D341Med (cell line): ENCODE data around the gene INPP5A.
"Not testable (repeated sequence)": the region's sequence is repeated elsewhere in the genome, so short reads cannot be mapped to it uniquely, and the experiment has no call there.

ENCODE experiments used
- DNase-seq: peaks from one replicate; pipeline ENCODE4 v3.0.0; 2012; ENCODE audit warnings: low spot score

The INPP5A gene

DNA sequence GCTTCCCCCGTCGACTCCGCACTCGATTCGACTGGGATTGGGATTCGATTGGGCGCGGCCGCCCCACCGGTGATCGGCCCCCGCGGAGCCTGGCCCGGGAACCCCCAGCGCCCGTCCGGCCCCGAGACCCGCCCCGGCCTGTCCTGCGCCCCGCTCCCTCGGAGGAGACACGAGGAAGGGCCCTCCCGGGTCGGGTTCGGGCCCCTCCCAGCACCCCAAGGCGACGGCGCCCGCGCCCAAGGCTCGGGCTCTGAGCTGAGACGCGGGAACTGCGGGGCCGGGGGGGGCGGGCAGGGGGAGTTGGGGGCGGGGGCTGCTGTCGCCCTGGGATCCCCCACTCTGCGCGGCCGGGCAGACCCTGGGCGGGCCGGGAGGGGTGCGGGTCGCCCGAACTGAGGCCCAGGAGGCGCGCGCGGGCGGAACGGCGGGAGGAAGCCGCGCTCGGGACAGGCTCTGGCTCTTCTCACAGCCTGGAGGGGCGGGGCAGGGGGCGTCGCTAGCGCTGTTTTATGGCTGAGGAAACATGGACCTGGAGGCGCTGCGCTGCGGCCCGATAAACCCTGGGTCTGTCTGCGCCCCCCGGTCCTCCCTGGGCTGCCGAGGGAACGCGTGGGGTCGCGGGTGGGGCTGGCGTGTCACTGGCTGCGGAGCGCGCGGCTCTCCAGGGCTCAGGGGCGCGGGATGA, 250.1 kb downstream of the INPP5A start:
- no peak for DNase-seq

DNA sequence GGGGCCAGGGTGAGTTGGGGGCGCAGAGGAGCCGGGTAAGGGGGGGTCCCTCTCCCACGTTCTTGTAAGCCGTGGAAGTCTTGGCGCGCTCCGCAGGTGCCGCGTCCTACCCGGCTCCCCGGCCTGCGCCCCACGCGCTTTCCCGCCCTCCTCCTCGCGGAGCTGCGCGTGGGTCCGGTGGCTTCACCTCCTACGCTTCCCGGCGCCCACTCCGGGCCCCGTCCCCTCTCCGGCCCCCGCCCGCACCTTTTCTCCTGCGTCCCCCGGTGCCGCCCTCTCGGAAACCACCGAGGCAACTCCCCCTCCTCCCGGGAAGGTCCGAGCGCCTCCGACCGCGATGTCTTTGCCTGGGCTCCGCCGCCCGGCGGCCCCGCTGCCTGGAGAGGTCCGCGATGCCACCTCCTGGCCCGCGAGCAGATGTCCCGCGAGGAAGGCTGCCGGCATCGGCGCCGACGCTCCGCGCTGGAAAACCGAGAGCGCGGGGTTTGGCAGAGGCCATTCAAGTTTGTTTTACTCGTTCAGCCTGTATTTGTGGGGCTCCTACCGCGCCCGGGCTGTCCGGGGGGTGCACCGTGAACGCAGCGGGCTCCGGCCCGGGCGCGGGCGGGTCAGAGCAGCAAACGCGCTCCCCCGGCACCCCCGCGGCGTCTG, 250.7 kb downstream of the INPP5A start:
- DNase-seq = no peak

DNA sequence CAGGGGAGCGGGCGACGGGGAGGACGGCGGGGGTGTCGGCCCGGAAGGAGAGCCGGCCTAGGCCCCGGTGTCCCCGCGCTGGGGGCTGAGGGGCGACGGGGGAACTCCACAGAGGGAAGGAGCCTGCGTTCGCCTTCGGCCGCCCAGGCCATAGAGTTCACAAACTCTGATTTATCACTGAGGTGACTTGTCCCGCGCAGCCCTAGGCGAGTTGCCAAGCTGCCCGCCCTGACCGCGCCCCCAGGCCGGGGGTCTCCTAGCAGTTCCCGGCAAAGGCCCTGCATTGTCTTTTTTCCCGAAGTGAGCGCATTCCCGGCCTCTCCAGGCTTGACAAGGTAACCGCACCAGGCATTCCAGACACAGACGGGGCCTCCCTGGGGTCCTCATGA, 251.2 kb downstream of the INPP5A start:
- DNase-seq = no peak

DNA sequence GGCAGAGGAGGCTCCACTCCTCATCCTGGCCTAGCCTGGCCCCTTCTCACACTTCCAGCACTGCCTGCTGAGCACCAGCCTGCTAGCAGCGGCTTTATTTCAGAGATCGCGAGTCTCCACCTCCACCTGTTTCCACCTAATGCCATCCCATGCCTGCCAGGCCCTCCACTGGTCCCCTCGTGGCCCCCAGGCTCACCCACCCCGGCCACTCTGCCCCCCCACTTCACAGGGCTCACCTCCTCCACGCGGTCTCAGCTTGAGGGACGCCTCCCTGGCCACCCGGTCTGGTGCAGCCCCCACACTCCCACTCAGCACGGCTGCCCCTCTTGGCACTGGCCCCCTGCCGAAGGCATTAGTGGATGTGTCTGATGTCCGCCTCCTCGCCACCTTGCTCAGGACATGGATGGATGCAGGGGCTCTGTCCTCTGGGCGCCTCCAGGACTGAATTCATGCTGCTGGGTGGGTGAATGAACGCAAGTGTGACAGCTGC, 252.1 kb downstream of the INPP5A start:
- no peak for DNase-seq

DNA sequence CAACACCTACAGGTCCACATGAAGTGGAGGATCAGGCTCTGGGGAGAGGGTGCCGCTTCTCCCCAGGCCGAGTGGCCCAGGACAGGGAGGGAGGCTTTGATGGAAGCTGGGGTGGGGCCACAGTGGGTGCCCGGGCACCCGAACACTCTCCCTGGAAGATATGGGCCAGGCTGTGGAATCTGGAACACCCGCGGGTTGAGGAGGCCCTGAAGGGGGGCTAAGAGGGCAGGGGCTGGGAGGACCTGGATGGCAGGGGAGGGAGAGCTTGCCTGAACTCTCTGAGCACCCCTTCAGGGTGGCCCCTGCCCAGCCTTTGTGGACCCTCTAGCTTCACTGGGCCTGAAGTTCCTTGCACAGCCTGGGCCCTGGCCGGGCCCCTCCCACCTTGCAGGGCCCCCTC, 252.9 kb downstream of the INPP5A start:
- DNase-seq = no peak

DNA sequence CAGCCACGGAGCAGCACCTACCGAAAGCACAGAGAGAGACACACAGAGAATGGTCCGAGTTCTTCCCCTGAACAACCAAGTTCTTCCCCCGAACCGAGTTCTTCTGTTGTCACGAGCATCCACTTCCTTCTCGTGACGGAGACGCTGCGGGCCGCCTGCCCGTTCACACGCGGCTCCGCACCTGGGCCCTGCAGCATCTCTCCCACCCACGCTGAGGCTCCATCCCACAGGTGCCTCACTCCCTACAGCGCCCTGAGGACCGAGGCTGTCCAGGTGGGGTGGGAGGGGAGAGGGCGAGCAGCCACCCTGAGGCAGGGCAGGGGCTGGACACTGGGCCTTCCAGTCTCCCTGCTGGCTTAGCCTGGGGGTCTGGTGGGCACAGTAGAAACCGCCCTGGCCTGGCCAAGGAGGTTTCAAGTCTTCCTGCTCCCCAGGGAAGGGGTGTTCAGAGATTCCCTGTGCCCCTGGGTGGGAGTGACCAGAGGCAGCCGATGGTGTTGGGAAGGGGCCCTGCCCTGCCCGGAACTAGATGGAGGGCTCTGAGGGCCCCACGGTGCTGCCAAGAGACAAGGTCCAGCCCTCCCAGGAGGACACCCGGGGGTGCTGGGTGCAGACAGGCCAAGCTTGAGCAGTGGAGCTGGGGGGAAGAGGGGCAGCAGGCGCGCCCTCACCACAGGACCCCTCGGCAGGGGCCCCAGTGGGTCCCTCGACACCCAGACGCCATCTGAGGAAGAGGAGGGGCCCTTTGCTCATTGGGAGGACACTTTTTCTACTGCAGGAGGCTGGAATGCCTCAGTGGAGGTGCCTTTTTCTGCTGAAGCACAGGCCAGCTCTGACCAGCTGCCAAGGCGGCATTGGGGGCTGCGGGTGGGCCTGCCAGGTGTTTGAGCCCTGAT, 253.6 kb downstream of the INPP5A start:
- DNase-seq = no peak

DNA sequence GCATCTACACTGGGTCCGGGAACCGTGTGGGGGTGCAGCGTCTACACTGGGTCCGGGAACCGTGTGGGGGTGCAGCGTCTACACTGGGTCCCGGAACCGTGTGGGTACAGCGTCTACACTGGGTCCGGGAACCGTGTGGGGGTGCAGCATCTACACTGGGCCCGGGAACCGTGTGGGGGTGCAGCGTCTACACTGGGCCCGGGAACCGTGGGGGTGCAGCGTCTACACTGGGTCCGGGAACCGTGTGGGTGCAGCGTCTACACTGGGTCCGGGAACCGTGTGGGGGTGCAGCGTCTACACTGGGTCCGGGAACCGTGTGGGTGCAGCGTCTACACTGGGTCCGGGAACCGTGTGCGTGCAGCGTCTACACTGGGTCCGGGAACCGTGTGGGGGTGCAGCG, 254.5 kb downstream of the INPP5A start:
- DNase-seq = not testable (repeated sequence)

DNA sequence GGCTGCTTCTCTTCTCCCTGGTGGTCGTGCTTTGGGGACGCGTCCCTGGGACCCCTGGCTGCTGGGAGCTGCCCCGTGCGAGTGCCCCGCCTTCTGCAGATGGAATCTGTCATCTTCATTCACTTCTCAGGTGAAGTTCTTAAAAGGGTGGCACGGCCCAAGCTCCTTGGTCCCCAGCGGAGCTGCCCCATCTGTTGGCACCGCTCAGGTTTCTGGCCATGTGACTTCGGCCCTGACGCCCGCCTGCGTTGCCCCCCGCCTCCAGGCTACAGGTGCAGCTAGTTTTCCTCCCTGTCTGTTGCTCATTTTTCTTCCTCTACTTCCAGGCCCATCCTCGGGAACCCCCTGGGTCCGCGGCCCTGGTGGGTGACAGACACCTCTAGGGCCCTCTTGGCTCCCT, 255.2 kb downstream of the INPP5A start:
- DNase-seq = no peak

DNA sequence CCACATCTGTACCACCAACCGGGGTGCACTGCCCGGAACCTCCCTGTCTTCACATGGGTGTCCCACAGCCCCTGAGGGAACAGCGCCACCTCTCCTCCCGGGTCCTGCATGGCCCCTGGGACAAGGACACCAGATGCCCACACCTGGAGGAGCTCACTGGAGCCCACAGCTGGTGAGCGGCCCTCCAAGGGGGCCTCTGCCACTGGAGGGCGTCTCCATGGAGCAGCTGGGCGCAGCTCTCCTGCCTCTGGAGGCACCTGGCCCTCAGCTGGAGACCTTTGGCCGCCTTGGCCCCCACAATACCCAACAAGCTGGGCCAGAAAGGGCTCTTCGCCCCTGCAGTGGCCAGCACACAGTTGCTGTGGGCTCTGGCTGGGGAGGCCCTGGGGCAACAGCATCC, 255.6 kb downstream of the INPP5A start:
- DNase-seq = no peak

DNA sequence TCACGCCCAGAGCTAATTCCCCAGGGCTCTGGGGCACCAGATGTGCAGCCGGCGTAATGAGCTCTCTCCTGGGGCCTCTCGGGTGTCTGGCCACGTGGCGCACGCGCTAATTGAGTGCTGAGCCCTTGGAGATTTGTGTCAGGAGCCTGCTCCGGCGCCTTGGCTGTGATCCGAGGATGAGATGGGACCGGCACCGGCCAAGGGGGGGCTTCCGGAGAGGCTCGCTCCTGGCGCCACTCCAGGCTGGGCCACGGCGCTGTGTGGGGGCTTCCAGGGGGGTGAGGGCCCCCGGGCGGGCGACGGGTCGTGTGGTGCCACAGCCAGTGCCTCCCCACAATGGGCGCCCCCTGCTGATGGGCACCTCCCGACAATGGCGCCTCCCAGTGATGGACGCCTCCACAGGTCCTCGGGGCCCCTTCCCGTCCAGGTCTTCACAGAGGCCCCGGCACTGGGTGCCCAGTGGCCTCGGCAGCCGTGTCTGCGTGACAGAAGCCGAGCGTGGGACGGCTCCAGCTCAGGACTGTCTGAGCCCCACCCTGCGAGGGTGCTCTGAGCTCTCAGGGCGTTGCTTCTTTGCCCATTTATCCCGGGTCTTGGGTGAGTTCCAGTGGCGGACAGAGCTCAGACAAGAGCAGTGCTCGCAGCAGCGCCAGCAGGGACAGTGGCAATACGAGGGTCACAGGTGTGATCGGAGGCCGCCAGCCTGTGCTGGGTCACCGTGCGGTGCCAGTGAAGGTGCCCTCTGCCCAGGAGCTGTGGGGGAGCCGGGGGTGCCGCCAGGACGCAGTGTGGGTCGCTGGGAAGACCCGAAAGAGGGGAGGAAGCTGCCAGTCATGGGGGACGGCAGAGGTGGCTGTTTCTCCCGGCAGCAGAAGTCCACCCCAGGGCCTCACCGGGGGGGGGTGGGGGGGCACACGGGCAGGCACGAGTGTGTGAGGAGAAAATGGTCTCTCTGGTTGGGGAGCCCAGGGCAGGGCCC, 256.6 kb downstream of the INPP5A start:
- peak; percentile 82 for DNase-seq

DNA sequence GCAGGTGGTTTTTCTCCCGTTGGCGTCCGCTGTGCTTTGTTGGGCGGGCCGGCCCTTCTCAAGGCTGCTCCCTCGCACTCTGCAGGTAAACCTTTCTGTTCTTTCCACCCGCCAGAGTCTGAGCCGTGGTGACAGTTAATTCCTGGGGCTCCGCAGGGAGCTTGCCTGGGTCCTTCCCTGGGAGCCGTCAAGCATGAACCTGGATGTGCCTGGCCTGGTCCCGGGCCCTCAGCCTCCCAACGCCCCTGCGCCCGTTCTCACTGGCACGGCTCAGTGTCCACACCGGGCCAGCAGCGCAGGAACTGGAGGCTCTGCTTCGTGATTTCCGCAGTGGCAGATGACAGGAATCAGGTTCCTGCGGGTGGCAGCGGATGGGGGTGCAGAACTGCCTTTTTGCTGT, 259.3 kb downstream of the INPP5A start:
- DNase-seq = no peak

DNA sequence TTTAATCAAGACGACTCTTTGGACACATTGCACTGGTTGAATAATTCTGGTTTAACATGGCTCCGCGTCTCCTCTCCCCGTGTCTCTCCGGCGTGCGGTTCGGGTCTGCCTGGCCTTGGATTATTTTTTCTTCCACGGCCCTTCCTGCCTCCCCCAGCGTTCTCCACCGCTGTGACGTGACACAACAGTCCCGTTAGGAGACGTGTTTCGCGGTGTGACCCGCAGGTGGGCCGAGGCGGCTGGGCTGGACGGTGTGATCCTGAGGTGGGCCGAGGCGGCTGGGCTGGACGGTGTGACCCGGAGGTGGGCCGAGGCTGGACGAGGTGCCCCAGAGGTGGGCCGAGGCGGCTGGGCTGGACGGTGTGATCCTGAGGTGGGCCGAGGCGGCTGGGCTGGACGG, 260.4 kb downstream of the INPP5A start:
- not testable (repeated sequence) for DNase-seq

DNA sequence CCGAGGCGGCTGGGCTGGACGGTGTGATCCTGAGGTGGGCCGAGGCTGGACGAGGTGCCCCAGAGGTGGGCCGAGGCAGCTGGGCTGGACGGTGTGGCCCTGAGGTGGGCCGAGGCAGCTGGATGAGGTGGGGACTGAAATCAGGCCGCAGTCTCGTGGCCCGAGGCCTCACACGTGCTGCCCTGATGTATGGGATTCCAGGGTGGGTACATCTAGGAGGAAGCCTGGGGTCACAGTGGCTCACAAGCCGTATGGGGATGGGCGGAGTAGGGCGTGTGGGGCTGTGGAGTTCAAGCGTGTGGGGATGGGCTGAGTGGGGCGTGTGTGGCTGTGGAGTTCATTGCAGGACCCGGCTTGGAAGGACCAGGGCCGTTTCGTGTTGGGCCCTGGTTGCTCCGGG, 260.8 kb downstream of the INPP5A start:
- no peak for DNase-seq

DNA sequence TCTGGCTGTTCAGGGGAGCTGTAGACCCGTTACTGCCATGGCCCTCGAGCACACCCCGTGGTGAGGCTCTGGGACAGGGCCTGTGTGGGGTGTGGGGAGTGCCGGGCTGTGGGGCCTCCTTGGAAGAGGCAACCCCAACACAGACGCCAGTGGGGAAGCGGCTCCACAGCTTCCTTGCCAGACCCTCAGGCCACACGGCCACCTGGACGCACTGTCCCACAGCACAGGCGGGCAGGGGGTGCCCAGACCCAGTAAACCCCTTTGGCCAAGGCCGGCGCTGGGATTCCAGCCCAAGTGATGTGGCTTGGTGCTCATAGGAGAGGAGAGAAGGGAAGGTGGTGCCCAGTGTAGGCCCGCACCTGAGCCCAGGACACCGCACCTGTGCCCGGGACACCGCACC, 261.3 kb downstream of the INPP5A start:
- no peak for DNase-seq

DNA sequence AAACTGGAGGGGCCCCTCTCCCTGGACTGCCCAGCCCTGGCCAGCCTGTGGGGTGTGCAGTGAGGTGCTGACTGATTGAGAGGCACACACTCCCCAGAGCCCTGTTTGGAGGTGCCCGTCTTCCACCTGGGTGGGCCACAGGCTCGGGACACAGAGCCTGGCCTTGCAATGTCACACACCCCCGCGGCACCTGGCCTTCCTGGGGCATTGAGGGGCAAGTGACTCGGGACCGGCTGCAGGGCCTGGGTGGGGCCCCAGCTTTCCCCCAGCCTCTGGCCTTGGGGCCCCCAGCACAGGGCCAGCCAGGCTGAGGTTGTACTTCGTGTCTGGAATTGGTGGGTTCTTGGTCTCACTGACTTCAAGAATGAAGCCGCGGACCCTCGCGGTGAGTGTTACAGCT, 262.3 kb downstream of the INPP5A start:
- DNase-seq = no peak

DNA sequence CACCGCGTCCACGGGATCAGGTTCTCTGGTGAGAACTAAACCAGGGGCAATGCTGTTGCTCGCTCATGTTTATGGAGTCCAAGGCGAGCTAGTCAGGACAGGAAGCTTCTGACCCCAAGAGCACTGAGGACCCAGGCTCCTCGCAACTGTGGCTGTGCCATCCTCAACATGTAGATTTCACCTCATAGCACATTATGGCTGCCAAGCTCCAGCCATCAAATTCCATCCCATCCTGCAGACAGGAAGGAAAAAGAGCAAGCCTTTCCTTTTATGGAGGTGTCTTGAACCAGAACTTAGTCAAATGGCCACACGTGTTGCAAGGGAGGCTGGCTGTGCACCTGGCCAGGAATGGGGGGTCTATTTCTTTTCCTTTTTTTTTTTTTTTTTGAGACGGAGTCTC, 264.5 kb downstream of the INPP5A start:
- no peak for DNase-seq

DNA sequence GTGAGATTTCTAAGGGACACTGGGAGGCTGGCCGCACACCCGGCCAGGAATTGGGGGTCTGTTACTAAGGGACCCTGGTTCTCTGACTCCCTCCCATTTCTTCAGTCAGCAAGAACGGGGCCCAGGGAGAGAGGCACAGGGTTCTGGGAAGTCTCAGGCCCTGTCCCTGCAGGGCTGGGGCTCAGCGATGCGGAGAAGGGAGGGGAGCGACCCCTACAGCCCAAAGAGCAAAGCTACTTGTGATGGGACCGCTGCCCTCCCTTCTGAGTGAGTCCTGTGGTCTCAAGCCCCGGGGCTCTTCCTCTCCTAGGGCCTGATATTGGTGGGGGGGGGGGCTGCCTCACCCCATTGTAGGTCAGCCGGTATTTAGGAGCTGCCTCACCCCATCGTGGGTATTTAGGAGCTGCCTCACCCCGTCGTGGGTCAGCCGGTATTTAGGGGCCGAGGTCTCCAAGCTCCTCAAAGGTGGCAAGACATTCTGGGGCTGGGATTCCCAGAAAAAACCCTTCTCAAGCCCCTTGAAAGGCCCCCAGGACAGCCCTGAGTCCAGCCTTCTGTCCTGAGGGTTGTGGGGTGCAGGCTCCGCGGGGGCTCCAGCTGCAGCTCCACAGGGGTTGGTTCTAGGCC, 265.2 kb downstream of the INPP5A start:
- DNase-seq = no peak

DNA sequence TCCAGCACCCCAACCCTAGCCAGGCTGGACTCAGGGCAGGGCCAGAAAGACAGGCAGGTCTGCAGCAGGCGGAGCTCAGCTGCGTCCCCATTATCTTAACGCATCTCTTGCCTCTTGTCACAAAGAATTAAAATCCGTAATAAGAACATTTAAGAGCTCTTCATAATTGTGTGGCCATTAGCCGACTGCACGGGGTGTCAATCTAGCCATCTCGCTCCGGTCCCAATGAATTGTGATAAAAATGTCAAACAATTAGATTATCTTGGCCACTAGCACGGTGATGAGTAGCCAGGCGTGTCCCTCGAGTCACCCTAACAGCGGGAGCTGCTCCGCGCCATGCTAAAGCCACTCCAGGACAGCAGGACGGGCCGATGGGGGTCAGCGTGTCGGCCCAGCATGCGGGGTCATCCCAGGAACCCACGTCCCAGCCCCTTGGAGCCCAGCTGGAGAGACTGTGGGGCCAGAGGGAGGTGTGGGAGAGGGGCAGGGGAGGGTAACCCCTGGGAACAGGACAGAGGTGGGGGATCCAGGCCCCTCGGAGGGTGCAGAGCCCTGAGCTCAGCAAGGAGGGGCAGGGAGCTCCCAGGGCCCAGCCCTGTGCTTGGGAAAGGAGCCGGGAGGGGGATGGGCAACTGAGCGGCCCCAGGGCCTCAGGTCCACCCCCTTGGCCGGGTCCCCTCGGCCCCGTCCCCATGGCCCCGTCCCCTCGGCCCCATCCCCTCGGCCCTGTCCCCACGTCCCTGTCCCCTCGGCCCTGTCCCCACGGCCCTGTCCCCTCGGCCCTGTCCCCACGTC, 266.0 kb downstream of the INPP5A start:
- no peak for DNase-seq

DNA sequence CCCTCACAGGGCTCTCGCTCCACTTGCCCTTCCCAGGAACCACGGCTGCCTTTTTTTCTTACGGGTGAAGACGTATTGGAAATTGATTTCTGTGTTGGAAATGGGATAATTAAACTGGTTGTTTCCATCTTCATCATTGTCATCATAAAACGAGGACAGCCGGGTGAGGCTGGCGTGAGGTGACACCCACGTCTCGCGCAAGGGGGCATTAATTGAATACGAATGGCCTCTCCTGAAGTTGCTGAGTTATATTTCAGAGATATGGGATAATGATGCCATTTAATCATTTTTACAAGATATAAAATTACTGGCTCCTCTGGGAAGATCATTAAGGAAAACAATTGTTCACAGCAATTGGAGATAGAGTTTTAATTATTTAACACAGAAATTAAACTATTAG, 266.7 kb downstream of the INPP5A start:
- DNase-seq = no peak

DNA sequence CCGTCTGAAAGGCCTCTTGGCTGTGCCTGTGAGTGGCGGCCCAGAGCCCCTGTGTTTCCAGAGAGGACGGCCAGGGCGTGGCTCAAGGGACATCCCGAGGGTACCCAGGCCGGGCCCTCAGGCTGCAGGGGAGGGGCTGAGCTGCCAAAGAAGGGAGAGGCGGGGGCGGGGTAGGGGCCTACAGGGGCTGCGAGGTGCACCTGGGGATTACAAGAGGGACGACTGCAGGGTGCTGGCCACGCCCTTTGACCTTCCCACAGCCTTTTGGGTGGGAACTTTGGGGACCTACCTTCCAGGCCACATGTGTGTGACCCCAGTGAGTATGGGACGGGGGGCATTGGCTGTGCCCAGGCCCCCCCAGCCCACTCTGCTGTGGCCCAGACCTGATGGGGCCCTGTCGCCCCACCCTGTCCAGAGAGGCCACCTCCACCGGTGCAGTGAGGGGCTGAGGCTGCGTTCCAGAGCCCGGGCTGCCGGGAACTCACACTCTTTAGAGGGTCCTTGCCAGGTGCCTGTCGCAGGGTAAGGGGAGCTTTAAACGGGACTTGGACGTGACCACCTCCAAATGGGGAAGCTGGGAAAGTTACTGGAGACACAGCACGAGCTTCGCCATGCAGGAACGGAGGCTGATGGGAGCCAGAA, 267.3 kb downstream of the INPP5A start:
- DNase-seq = no peak
